NCI-H1930 (cell line): ENCODE results near the gene ICAM4.

Experiments
- DNase-seq, 2 experiments: peaks; one replicate each; lab custom pipeline; 2025; lab: John Stamatoyannopoulos, UW

The ICAM4 gene

GRCh38 chr19:10291554-10292205 is 4.9 kb downstream of the ICAM4 start:
- no peak for DNase-seq

- peak in 1 of 2 experiments; percentile 26 for DNase-seq
Measured at GRCh38 chr19:10292206-10292788, 5.5 kb downstream of the ICAM4 start.

- no peak for DNase-seq
Measured at GRCh38 chr19:10292789-10293636, 6.3 kb downstream of the ICAM4 start.

GRCh38 chr19:10293637-10294367 is 7.0 kb downstream of the ICAM4 start:
- DNase-seq, result no peak

GRCh38 chr19:10294368-10294697 is 7.6 kb downstream of the ICAM4 start:
- peak; percentile 36 to 48 for DNase-seq

- no peak for DNase-seq
Measured at GRCh38 chr19:10295305-10295846, 8.6 kb downstream of the ICAM4 start.

GRCh38 chr19:10295847-10296591 is 9.3 kb downstream of the ICAM4 start:
- peak in 1 of 2 experiments; percentile 14 for DNase-seq

- no peak for DNase-seq
Measured at GRCh38 chr19:10299545-10300458, 13.0 kb downstream of the ICAM4 start.

- DNase-seq, result no peak
Measured at GRCh38 chr19:10305139-10305806, 18.5 kb downstream of the ICAM4 start.

GRCh38 chr19:10306327-10306726 is 19.6 kb downstream of the ICAM4 start:
- DNase-seq, result no peak

- no peak for DNase-seq
Measured at GRCh38 chr19:10309423-10309822, 22.7 kb downstream of the ICAM4 start, which contains the start of gene ZGLP1. TSS of gene ZGLP1 (minus strand) at chr19:10309815.

- peak; percentile 76 to 78 for DNase-seq
Measured at GRCh38 chr19:10315335-10316214, 28.8 kb downstream of the ICAM4 start, which contains the start of gene FDX2. TSS of gene FDX2 (minus strand) at chr19:10316015. CDS start at chr19:10315996, 19 bp downstream.

- DNase-seq, result no peak
Measured at GRCh38 chr19:10316229-10317044, 29.7 kb downstream of the ICAM4 start.

GRCh38 chr19:10317045-10317856 is 30.5 kb downstream of the ICAM4 start:
- DNase-seq, result no peak

GRCh38 chr19:10317857-10318462 is 31.2 kb downstream of the ICAM4 start:
- no peak for DNase-seq
